ENCODE measurements around the gene DERA.

DNA sequence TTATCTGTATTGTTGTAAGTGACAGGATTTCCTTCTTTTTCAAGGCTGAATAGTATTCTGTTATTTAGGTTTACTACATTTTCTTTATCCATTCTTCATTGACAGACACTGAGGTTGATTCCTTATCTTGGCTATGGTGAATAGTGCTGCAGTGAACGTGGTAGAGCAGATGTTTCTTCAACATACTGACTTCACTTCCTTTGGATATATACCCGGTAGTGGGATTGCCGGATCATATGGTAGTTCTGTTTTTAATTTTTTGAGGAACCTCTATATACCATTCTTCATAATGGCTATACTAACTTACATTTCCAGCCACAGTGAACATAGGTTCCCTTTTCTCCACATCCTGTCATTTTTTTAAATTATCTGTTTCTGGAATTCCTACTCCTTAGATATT is 21.8 kb downstream of the DERA start:
- TF ChIP-seq, protein P1, sequence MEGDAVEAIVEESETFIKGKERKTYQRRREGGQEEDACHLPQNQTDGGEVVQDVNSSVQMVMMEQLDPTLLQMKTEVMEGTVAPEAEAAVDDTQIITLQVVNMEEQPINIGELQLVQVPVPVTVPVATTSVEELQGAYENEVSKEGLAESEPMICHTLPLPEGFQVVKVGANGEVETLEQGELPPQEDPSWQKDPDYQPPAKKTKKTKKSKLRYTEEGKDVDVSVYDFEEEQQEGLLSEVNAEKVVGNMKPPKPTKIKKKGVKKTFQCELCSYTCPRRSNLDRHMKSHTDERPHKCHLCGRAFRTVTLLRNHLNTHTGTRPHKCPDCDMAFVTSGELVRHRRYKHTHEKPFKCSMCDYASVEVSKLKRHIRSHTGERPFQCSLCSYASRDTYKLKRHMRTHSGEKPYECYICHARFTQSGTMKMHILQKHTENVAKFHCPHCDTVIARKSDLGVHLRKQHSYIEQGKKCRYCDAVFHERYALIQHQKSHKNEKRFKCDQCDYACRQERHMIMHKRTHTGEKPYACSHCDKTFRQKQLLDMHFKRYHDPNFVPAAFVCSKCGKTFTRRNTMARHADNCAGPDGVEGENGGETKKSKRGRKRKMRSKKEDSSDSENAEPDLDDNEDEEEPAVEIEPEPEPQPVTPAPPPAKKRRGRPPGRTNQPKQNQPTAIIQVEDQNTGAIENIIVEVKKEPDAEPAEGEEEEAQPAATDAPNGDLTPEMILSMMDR (IDR thresholded peaks at IDR 0.05; ENCODE audit: borderline replicate concordance, extremely low read depth, low read length, poor library complexity, severe bottlenecking): no peak
- TF ChIP-seq EZH2 (IDR thresholded peaks at IDR 0.05; ENCODE audit: borderline replicate concordance, low read depth, low read length, severe bottlenecking): no peak

Measured in DND-41 (cell line).